NT2/D1 (cell line): ENCODE data around the gene RIT2.

Source experiments
- DNase-seq: peaks from one replicate; pipeline ENCODE4 v3.0.0-alpha.2; 2011; ENCODE audit warnings: low read depth, low spot score
- H3K27me3 ChIP-seq: 2 replicates; pipeline ENCODE4 v1.6.0; 2011; ENCODE audit warnings: mild to moderate bottlenecking; ENCODE audit not compliant: insufficient read length, insufficient read depth
- H3K36me3 ChIP-seq: 2 replicates; pipeline ENCODE4 v1.6.1; 2011; ENCODE audit warnings: mild to moderate bottlenecking, low read length, mixed read lengths; ENCODE audit not compliant: insufficient read depth, insufficient read length
- H3K4me1 ChIP-seq: 2 replicates; pipeline ENCODE4 v1.5.1; 2011; ENCODE audit not compliant: insufficient read depth, insufficient read length
- H3K4me3 ChIP-seq: 2 replicates; pipeline ENCODE4 v1.5.1; 2011; ENCODE audit warnings: low read depth; ENCODE audit not compliant: insufficient read length
- H3K9ac ChIP-seq: 2 replicates; pipeline ENCODE4 v1.6.0; 2011; ENCODE audit warnings: low read depth; ENCODE audit not compliant: insufficient read length
- H3K9me3 ChIP-seq: 2 replicates; pipeline ENCODE4 v1.5.1; 2011; ENCODE audit warnings: mild to moderate bottlenecking, low read length; ENCODE audit not compliant: insufficient read depth
- SUZ12 ChIP-seq: IDR thresholded peaks from 2 replicates; pipeline ENCODE4 v1.6.1; 2011; ENCODE audit not compliant: insufficient read length, insufficient read depth; ENCODE audit errors: extremely low read depth
- YY1 ChIP-seq: IDR thresholded peaks from 2 replicates; pipeline ENCODE4 v1.6.1; 2011; ENCODE audit not compliant: insufficient read length, insufficient read depth
- ZNF274 ChIP-seq: IDR thresholded peaks from 2 replicates; pipeline ENCODE4 v1.6.1; 2011; ENCODE audit warnings: mild to moderate bottlenecking, low read depth, low read length

The RIT2 gene

DNA sequence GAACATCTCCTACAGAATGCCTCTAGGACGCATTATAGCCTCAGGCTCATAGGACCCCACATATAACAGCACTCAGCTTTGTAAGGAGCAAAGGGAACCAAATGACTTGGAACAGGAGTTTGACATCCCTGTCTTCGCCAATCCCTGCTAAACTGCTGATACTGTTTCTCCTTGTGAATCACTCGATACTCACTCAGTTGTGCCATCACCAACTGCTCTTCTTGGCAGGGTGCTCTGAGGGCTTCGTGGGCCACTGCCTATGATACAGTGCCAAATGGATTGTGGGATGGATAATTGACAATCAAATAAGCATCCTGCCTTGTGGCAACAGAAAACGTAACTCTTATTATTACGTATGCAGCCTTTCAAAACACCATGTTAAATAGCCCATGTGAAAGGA lies 396.3 kb downstream of the RIT2 start:
- H3K9ac ChIP-seq: no peak overlapping the region
- H3K36me3 ChIP-seq: no peaks in the 10 kb centered on the region
- no peak overlapping the region for H3K4me3 ChIP-seq
- H3K27me3 ChIP-seq: no peaks in the 10 kb centered on the region
- no peak for DNase-seq
- TF ChIP-seq YY1 (no peak), SUZ12 (no peak), ZNF274 (no peak)
- H3K9me3 ChIP-seq: no peaks in the 10 kb centered on the region
- H3K4me1 ChIP-seq: no peaks in the 10 kb centered on the region

DNA sequence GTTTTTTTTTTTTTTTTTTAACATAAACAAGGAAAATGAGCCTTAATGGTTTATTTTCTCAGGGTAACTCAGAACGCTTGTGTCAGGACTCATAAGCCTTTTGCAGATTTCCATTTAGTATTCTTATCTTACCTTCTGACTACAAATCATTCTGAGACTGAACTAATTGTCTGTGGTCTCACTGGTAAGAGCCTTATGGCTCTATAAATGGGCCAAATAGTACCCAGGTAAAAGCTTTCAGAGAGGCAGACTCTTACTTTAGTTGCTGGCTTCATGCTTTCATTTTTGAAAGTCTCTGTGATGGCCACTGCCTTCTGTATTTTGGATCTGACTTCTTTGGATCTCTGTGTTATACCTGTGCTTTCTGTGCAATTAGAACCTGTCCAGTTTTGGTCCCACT lies 403.4 kb downstream of the RIT2 start:
- no peak overlapping the region for H3K4me3 ChIP-seq
- H3K9ac ChIP-seq: no peak overlapping the region
- TF ChIP-seq YY1 (no peak), ZNF274 (no peak), SUZ12 (no peak)
- no peak for DNase-seq
- H3K36me3 ChIP-seq: no peaks in the 10 kb centered on the region
- H3K9me3 ChIP-seq: no peaks in the 10 kb centered on the region
- no peaks in the 10 kb centered on the region for H3K4me1 ChIP-seq
- H3K27me3 ChIP-seq: no peaks in the 10 kb centered on the region

- no peak overlapping the region for H3K9ac ChIP-seq
- DNase-seq: no peak
- no peak for TF ChIP-seq SUZ12
- TF ChIP-seq ZNF274: no peak
- TF ChIP-seq YY1: no peak
- no peak overlapping the region for H3K4me3 ChIP-seq
- no peaks in the 10 kb centered on the region for H3K4me1 ChIP-seq
- no peaks in the 10 kb centered on the region for H3K9me3 ChIP-seq
- no peaks in the 10 kb centered on the region for H3K27me3 ChIP-seq
- no peaks in the 10 kb centered on the region for H3K36me3 ChIP-seq
These were observed 408.4 kb downstream of the RIT2 start for GRCh38 chr18:42707080-42707479.

- H3K4me3 ChIP-seq: no peak overlapping the region
- no peak for DNase-seq
- H3K4me1 ChIP-seq: no peaks in the 10 kb centered on the region
- H3K27me3 ChIP-seq: no peaks in the 10 kb centered on the region
- H3K36me3 ChIP-seq: no peaks in the 10 kb centered on the region
- H3K9ac ChIP-seq: no peak overlapping the region
- no peaks in the 10 kb centered on the region for H3K9me3 ChIP-seq
- TF ChIP-seq ZNF274: no peak
- no peak for TF ChIP-seq SUZ12
These were observed 408.9 kb downstream of the RIT2 start for GRCh38 chr18:42706618-42707017.

DNA sequence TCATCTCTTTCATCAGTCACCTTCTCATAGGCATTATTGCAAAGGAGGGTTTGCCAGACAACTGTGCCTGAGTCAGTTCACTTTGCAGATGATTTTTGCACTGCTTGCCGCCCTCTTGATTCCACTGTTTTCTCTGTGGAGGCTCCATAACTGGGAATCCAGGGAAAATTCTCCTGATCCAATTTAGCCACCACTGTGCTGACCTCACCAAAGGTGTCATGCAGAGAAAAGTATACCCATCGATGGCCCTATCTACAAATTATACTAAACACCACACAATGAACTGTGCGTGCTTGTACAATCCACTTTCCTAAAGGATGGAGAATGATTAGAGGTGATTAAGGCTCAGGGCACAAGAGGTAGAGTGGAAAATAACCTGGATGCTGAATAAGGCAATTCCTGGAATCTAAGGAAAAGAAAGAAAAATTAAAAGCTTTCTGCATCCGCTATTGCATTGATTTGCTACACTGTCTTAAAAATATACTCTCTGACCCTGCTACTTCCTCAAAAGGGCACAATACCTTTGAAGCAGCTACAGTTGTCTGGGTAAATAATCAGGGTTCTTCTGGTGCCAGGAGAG lies 409.4 kb downstream of the RIT2 start:
- Histone ChIP-seq H3K9me3 (no peaks in the 10 kb centered on the region), H3K4me1 (no peaks in the 10 kb centered on the region), H3K4me3 (no peak overlapping the region), H3K9ac (no peak overlapping the region), H3K36me3 (no peaks in the 10 kb centered on the region), H3K27me3 (no peaks in the 10 kb centered on the region)
- no peak for DNase-seq
- TF ChIP-seq SUZ12 (no peak), YY1 (no peak), ZNF274 (no peak)
